GM23338 (cell line): ENCODE measurements around the gene MYOM1. TPM values are rescaled to one million over a fixed set of nuclear protein-coding genes. Genes with fewer than 3 reads are reported as not detected.

Experiments used
- ATAC-seq: fragments of 200-7000 bp; cut with Tn5 transposase; 3 replicates; pipeline ENCODE4 v1.9.1; 2020
- DNase-seq: peaks from one replicate; pipeline ENCODE4 v3.0.0-alpha.2; 2015; ENCODE audit warnings: low spot score
- H2AFZ ChIP-seq: fragments of 200-600 bp; sonication (generic); 2 replicates; pipeline ENCODE4 v1.8.0; 2016; ENCODE audit warnings: antibody characterized with exemption, mild to moderate bottlenecking, moderate library complexity
- H3F3A ChIP-seq: fragments of 200-600 bp; sonication (generic); replicated peaks from 2 replicates; pipeline ENCODE4 v1.8.0; 2017; ENCODE audit warnings: antibody characterized with exemption, mixed run types, low read depth
- H3K27ac ChIP-seq: fragments of 200-600 bp; sonication (generic); 2 replicates; pipeline ENCODE4 v1.6.1; 2016; ENCODE audit warnings: low read depth
- H3K27me3 ChIP-seq: fragments of 200-600 bp; sonication (generic); 2 replicates; pipeline ENCODE4 v1.8.0; 2016; ENCODE audit warnings: mild to moderate bottlenecking, mixed run types, moderate library complexity; ENCODE audit not compliant: insufficient read depth
- H3K36me3 ChIP-seq: fragments of 200-600 bp; sonication (generic); 2 replicates; pipeline ENCODE4 v1.8.0; 2016; ENCODE audit warnings: mild to moderate bottlenecking; ENCODE audit not compliant: insufficient read depth
- H3K4me1 ChIP-seq: fragments of 200-600 bp; sonication (generic); 2 replicates; pipeline ENCODE4 v1.8.0; 2016; ENCODE audit warnings: mild to moderate bottlenecking, moderate library complexity; ENCODE audit not compliant: insufficient read depth
- H3K4me2 ChIP-seq: fragments of 200-600 bp; sonication (generic); 2 replicates; pipeline ENCODE4 v1.7.1; 2017; ENCODE audit warnings: mixed run types
- H3K4me3 ChIP-seq: fragments of 200-600 bp; sonication (generic); 2 replicates; pipeline ENCODE4 v1.6.1; 2016; ENCODE audit warnings: mixed run types
- H3K79me2 ChIP-seq: fragments of 200-600 bp; sonication (generic); replicated peaks from 2 replicates; pipeline ENCODE4 v1.8.0; 2017; ENCODE audit warnings: mild to moderate bottlenecking; ENCODE audit not compliant: insufficient read depth
- H3K9me2 ChIP-seq: fragments of 200-600 bp; sonication (generic); 2 replicates; pipeline ENCODE4 v1.8.0; 2017; ENCODE audit not compliant: insufficient read depth
- H4K20me1 ChIP-seq: fragments of 200-600 bp; sonication (generic); replicated peaks from 2 replicates; pipeline ENCODE4 v1.8.0; 2017; ENCODE audit warnings: mild to moderate bottlenecking; ENCODE audit not compliant: insufficient read depth
- H3K27ac Mint-ChIP-seq: 2 replicates; pipeline ENCODE4 v1.8.0; 2020; ENCODE audit warnings: inconsistent platforms, mild to moderate bottlenecking, moderate library complexity, mixed read lengths
- H3K27me3 Mint-ChIP-seq: 3 replicates; pipeline ENCODE4 v1.8.0; 2022; ENCODE audit warnings: low read depth, mild to moderate bottlenecking, moderate library complexity, mixed read lengths, inconsistent platforms; ENCODE audit not compliant: insufficient read depth, poor library complexity
- H3K36me3 Mint-ChIP-seq: 3 replicates; pipeline ENCODE4 v1.8.0; 2021; ENCODE audit warnings: low read depth, mild to moderate bottlenecking, inconsistent platforms, moderate library complexity, mixed read lengths
- H3K4me1 Mint-ChIP-seq: 3 replicates; pipeline ENCODE4 v1.8.0; 2020; ENCODE audit warnings: mild to moderate bottlenecking, inconsistent platforms, mixed read lengths
- H3K4me3 Mint-ChIP-seq: 3 replicates; pipeline ENCODE4 v1.8.0; 2021; ENCODE audit warnings: moderate library complexity, mild to moderate bottlenecking, inconsistent platforms, mixed read lengths
- H3K9me3 Mint-ChIP-seq: 3 replicates; pipeline ENCODE4 v1.8.0; 2020; ENCODE audit warnings: moderate library complexity, mild to moderate bottlenecking, inconsistent platforms, mixed read lengths
- CTCF ChIP-seq, 2 experiments: fragments of 200-600 bp in 1 of 2; sonication (generic) in 1 of 2; conservative IDR thresholded peaks; 2 replicates each; pipeline versions ENCODE4 v1.5.1 to v1.6.1; 2016 to 2017; ENCODE audit warnings: antibody characterized with exemption in 2 of 2, low read depth in 2 of 2, mild to moderate bottlenecking in 2 of 2, moderate library complexity in 1 of 2
- EZH2 ChIP-seq: fragments of 200-600 bp; sonication (generic); IDR thresholded peaks from one replicate; pipeline ENCODE4 v1.8.0; 2017; ENCODE audit warnings: antibody characterized with exemption, mild to moderate bottlenecking, low read depth; ENCODE audit not compliant: unreplicated experiment
- NANOG ChIP-seq: IDR thresholded peaks from 2 replicates; pipeline ENCODE4 v1.6.1; 2016; ENCODE audit warnings: antibody characterized with exemption, borderline replicate concordance
- POLR2AphosphoS5 ChIP-seq: IDR thresholded peaks from 2 replicates; pipeline ENCODE4 v1.6.1; 2016; ENCODE audit warnings: antibody characterized with exemption, low read depth
- REST ChIP-seq: IDR thresholded peaks from one replicate; pipeline ENCODE4 v1.6.1; 2018; ENCODE audit warnings: antibody characterized with exemption; ENCODE audit not compliant: unreplicated experiment
- STAT1 ChIP-seq: IDR thresholded peaks from one replicate; pipeline ENCODE4 v1.6.1; 2016; ENCODE audit warnings: antibody characterized with exemption; ENCODE audit not compliant: unreplicated experiment
- ZNF331 ChIP-seq: fragments of 250-450 bp; sonication (Bioruptor Pico); IDR thresholded peaks from 2 replicates; pipeline ENCODE4 v1.5.0; 2020; ENCODE audit warnings: low read depth, mild to moderate bottlenecking, moderate library complexity
- polyA plus RNA-seq: library from polyadenylated mRNA; unstranded; fragments of >200 nt; fragmentation: Nextera tagmentation; extraction: Ambion mirVana; gene quantifications from 2 replicates; pipeline ENCODE4 v1.2.1, GENCODE V29; 2016
- total RNA-seq: library from RNA; depleted of rRNA; stranded (reverse); fragments of >200 nt; shearing (Covaris generic); gene quantifications from 2 replicates; pipeline ENCODE4 v1.2.3, GENCODE V29; 2014
- TF ChIP-seq, protein P1 (sequence below): fragments of 250-450 bp; sonication (Bioruptor Pico); IDR thresholded peaks from 2 replicates; pipeline ENCODE4 v1.5.0; 2020; ENCODE audit warnings: mild to moderate bottlenecking, moderate library complexity

Gene MYOM1
- total and polyA plus RNA-seq, 2 experiments from 2014 or later = 0.27 to 0.38 TPM

- TF ChIP-seq, protein P1, sequence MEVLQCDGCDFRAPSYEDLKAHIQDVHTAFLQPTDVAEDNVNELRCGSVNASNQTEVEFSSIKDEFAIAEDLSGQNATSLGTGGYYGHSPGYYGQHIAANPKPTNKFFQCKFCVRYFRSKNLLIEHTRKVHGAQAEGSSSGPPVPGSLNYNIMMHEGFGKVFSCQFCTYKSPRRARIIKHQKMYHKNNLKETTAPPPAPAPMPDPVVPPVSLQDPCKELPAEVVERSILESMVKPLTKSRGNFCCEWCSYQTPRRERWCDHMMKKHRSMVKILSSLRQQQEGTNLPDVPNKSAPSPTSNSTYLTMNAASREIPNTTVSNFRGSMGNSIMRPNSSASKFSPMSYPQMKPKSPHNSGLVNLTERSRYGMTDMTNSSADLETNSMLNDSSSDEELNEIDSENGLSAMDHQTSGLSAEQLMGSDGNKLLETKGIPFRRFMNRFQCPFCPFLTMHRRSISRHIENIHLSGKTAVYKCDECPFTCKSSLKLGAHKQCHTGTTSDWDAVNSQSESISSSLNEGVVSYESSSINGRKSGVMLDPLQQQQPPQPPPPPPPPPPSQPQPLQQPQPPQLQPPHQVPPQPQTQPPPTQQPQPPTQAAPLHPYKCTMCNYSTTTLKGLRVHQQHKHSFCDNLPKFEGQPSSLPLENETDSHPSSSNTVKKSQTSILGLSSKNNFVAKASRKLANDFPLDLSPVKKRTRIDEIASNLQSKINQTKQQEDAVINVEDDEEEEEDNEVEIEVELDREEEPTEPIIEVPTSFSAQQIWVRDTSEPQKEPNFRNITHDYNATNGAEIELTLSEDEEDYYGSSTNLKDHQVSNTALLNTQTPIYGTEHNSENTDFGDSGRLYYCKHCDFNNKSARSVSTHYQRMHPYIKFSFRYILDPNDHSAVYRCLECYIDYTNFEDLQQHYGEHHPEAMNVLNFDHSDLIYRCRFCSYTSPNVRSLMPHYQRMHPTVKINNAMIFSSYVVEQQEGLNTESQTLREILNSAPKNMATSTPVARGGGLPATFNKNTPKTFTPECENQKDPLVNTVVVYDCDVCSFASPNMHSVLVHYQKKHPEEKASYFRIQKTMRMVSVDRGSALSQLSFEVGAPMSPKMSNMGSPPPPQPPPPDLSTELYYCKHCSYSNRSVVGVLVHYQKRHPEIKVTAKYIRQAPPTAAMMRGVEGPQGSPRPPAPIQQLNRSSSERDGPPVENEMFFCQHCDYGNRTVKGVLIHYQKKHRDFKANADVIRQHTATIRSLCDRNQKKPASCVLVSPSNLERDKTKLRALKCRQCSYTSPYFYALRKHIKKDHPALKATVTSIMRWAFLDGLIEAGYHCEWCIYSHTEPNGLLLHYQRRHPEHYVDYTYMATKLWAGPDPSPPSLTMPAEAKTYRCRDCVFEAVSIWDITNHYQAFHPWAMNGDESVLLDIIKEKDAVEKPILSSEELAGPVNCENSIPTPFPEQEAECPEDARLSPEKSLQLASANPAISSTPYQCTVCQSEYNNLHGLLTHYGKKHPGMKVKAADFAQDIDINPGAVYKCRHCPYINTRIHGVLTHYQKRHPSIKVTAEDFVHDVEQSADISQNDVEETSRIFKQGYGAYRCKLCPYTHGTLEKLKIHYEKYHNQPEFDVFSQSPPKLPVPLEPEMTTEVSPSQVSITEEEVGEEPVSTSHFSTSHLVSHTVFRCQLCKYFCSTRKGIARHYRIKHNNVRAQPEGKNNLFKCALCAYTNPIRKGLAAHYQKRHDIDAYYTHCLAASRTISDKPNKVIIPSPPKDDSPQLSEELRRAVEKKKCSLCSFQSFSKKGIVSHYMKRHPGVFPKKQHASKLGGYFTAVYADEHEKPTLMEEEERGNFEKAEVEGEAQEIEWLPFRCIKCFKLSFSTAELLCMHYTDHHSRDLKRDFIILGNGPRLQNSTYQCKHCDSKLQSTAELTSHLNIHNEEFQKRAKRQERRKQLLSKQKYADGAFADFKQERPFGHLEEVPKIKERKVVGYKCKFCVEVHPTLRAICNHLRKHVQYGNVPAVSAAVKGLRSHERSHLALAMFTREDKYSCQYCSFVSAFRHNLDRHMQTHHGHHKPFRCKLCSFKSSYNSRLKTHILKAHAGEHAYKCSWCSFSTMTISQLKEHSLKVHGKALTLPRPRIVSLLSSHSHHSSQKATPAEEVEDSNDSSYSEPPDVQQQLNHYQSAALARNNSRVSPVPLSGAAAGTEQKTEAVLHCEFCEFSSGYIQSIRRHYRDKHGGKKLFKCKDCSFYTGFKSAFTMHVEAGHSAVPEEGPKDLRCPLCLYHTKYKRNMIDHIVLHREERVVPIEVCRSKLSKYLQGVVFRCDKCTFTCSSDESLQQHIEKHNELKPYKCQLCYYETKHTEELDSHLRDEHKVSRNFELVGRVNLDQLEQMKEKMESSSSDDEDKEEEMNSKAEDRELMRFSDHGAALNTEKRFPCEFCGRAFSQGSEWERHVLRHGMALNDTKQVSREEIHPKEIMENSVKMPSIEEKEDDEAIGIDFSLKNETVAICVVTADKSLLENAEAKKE (CRISPR knock-in tag) = no peak
- no peak for TF ChIP-seq POLR2AphosphoS5
These were observed 35.0 kb upstream of the MYOM1 start (continued) for GRCh38 chr18:3254725-3255124.

GRCh38 chr18:3252843-3253242, 33.1 kb upstream of the MYOM1 start:
- H3K9me2 ChIP-seq = no peaks in the 10 kb centered on the region
- no peaks in the 10 kb centered on the region for H3F3A ChIP-seq
- Mint-ChIP-seq H3K9me3 (no peaks in the 10 kb centered on the region), H3K27ac (no peak overlapping the region), H3K4me1 (peaks cover 29% of the 10 kb centered on the region), H3K27me3 (peaks cover 4% of the 10 kb centered on the region), H3K36me3 (peaks cover 64% of the 10 kb centered on the region), H3K4me3 (no peak overlapping the region)
- no peak overlapping the region for H3K4me2 ChIP-seq
- no peak for ATAC-seq
- H3K4me3 ChIP-seq = no peak overlapping the region
- no peak for DNase-seq
- TF ChIP-seq NANOG (no peak), EZH2 (no peak), STAT1 (no peak), REST (no peak), ZNF331 (CRISPR knock-in tag) (no peak), CTCF (conservative IDR thresholded peaks at IDR 0.05; ENCODE audit: low read depth in 2 of 2) (no peak)
- peaks cover 18% of the 10 kb centered on the region for H3K4me1 ChIP-seq
- peaks cover 17% of the 10 kb centered on the region; the same call in 1 of the 2 replicates for H4K20me1 ChIP-seq
- peaks cover 32% of the 10 kb centered on the region for H3K36me3 ChIP-seq
- no peak overlapping the region for H2AFZ ChIP-seq
- peaks cover 60% of the 10 kb centered on the region for H3K79me2 ChIP-seq
- H3K27me3 ChIP-seq = no peaks in the 10 kb centered on the region
- H3K27ac ChIP-seq = no peak overlapping the region
